GM21381 (cell line): ENCODE results near the gene CDH5.
"Not testable (repeated sequence)": the region's sequence is repeated elsewhere in the genome, so short reads cannot be mapped to it uniquely, and the experiment has no call there.

Experiments used
- ATAC-seq: cut with Tn5 transposase; IDR thresholded peaks from one replicate; pipeline ENCODE4 v1.9.1; 2021; ENCODE audit warnings: mild to moderate bottlenecking, moderate library complexity; ENCODE audit not compliant: unreplicated experiment

CDH5 gene

GRCh38 chr16:66366433-66367299 is at the start of gene CDH5:
TSS of gene CDH5 (plus strand) at chr16:66366691. CDS start at chr16:66379338, 12,647 bp downstream.
- ATAC-seq: no peak

- no peak for ATAC-seq
These were observed 48.0 kb upstream of the CDH5 start for GRCh38 chr16:66318505-66318904.

GRCh38 chr16:66320774-66321173 is 45.7 kb upstream of the CDH5 start:
- no peak for ATAC-seq

- no peak for ATAC-seq
These were observed 44.3 kb upstream of the CDH5 start for GRCh38 chr16:66322174-66322573.

GRCh38 chr16:66324815-66325515 is 41.5 kb upstream of the CDH5 start:
- no peak for ATAC-seq

GRCh38 chr16:66325717-66326376 is 40.6 kb upstream of the CDH5 start:
- ATAC-seq: no peak

GRCh38 chr16:66326991-66327513 is 39.4 kb upstream of the CDH5 start:
- no peak for ATAC-seq

GRCh38 chr16:66328282-66328681 is 38.2 kb upstream of the CDH5 start:
- no peak for ATAC-seq

GRCh38 chr16:66331464-66331863 is 35.0 kb upstream of the CDH5 start:
- ATAC-seq: not testable (repeated sequence)

- no peak for ATAC-seq
These were observed 33.6 kb upstream of the CDH5 start for GRCh38 chr16:66332634-66333610.

- no peak for ATAC-seq
These were observed 31.5 kb upstream of the CDH5 start for GRCh38 chr16:66334853-66335574.

GRCh38 chr16:66335704-66336329 is 30.7 kb upstream of the CDH5 start:
- no peak for ATAC-seq

- no peak for ATAC-seq
These were observed 28.9 kb upstream of the CDH5 start for GRCh38 chr16:66337463-66338188.

GRCh38 chr16:66342294-66342900 is 24.1 kb upstream of the CDH5 start:
- no peak for ATAC-seq

- no peak for ATAC-seq
These were observed 21.9 kb upstream of the CDH5 start for GRCh38 chr16:66344533-66345145.

GRCh38 chr16:66346221-66346620 is 20.3 kb upstream of the CDH5 start:
- ATAC-seq: no peak

- ATAC-seq: no peak
These were observed 14.2 kb upstream of the CDH5 start for GRCh38 chr16:66352304-66352703.

GRCh38 chr16:66353055-66353454 is 13.4 kb upstream of the CDH5 start:
- ATAC-seq: no peak
